ENCODE data around the gene TMEM62. TPM values are rescaled to one million over a fixed set of nuclear protein-coding genes. Genes with fewer than 3 reads are reported as not detected.

Gene TMEM62
- polyA plus RNA-seq, 2 of the 4 experiments (the other 2 are of a cell fraction), result 6.9 to 7.8 TPM

DNA sequence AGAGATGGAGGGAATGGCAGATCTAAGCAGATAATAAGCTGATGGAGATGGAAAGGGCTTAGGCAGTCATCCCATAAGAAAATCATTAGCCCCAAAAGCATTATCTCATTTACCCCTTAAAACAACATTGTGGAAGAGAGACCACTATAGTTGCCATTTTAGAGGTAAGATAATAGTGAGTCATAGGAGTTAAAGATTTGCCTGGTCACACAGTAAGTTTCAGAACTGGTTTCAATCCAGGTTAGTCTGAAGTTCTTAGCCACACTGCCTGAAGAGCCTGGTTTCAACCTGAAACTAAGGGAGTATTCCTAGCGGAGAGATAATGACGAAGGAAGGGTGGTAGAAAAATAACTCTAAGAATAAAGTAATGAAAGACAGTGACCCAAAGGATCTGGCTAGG is 14.6 kb upstream of the TMEM62 start:
- ChIA-PET CTCF (no interaction called here), POLR2A (no interaction called here)
- H3K4me3 ChIP-seq, result no peak overlapping the region
- DNase-seq (ENCODE audit: low read depth in 1 of 2, low spot score in 1 of 2) (no peak), ATAC-seq (no peak), FAIRE-seq (no peak)
- no peak overlapping the region for H3K4me2 ChIP-seq
- H3K27ac ChIP-seq, result no peak overlapping the region
- no peaks in the 10 kb centered on the region for H3K9me3 ChIP-seq
- TF ChIP-seq ZNF302 (CRISPR knock-in tag; IDR thresholded peaks at IDR 0.05) (no peak), HOXA7 (CRISPR knock-in tag; IDR thresholded peaks at IDR 0.05) (no peak), FOSB (CRISPR knock-in tag; IDR thresholded peaks at IDR 0.05) (no peak), RFX5 (IDR thresholded peaks at IDR 0.05) (no peak)
- TF ChIP-seq, protein P1, sequence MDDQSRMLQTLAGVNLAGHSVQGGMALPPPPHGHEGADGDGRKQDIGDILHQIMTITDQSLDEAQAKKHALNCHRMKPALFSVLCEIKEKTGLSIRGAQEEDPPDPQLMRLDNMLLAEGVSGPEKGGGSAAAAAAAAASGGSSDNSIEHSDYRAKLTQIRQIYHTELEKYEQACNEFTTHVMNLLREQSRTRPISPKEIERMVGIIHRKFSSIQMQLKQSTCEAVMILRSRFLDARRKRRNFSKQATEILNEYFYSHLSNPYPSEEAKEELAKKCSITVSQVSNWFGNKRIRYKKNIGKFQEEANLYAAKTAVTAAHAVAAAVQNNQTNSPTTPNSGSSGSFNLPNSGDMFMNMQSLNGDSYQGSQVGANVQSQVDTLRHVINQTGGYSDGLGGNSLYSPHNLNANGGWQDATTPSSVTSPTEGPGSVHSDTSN (IDR thresholded peaks at IDR 0.05), result no peak
- TF ChIP-seq, protein P2, sequence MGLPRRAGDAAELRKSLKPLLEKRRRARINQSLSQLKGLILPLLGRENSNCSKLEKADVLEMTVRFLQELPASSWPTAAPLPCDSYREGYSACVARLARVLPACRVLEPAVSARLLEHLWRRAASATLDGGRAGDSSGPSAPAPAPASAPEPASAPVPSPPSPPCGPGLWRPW (IDR thresholded peaks at IDR 0.05), result no peak
- TF ChIP-seq, protein P3, sequence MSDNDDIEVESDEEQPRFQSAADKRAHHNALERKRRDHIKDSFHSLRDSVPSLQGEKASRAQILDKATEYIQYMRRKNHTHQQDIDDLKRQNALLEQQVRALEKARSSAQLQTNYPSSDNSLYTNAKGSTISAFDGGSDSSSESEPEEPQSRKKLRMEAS (IDR thresholded peaks at IDR 0.05), result no peak
- TF ChIP-seq, protein P4, sequence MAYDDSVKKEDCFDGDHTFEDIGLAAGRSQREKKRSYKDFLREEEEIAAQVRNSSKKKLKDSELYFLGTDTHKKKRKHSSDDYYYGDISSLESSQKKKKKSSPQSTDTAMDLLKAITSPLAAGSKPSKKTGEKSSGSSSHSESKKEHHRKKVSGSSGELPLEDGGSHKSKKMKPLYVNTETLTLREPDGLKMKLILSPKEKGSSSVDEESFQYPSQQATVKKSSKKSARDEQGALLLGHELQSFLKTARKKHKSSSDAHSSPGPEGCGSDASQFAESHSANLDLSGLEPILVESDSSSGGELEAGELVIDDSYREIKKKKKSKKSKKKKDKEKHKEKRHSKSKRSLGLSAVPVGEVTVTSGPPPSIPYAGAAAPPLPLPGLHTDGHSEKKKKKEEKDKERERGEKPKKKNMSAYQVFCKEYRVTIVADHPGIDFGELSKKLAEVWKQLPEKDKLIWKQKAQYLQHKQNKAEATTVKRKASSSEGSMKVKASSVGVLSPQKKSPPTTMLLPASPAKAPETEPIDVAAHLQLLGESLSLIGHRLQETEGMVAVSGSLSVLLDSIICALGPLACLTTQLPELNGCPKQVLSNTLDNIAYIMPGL (CRISPR knock-in tag; IDR thresholded peaks at IDR 0.05; ENCODE audit: borderline replicate concordance), result no peak
- 74% methylated on average over 2 of the region's 2 CpGs for WGBS (ENCODE audit: missing lambda C conversion rate)
- H3K4me1 ChIP-seq, result no peaks in the 10 kb centered on the region; the same call in 2 of the 3 replicates

DNA sequence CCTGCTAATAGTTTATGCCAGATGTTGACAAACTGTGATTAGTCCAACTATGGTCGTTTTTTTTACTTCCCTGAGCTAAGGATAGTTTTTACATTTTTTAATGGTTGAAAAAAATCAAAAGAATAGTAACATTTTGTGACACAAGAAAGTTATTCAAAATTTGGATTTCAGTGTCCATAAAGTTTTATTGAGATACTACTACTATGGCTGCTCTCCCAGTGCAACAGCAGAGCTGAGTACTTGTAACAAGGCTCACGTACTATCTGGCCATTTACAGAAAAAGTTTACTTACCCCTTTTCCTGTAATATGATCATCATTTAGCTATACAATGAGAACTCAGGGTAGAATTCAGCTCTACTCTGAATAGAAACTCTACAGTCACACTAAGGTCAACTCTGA is 11.5 kb upstream of the TMEM62 start:
- 52% methylated on average over 2 of the region's 2 CpGs for WGBS (ENCODE audit: missing lambda C conversion rate)
- no peak for ATAC-seq
- Histone ChIP-seq H3K4me3 (no peak overlapping the region), H3K27ac (no peak overlapping the region), H3K4me2 (no peak overlapping the region), H3K9me3 (no peaks in the 10 kb centered on the region), H3K4me1 (no peaks in the 10 kb centered on the region; the same call in 2 of the 3 replicates)
- no peak for DNase-seq (ENCODE audit: low read depth in 1 of 2, low spot score in 1 of 2)
- no peak for TF ChIP-seq KDM1A (IDR thresholded peaks at IDR 0.05; ENCODE audit: low read depth)
- no peak for TF ChIP-seq HOXB13 (CRISPR knock-in tag; IDR thresholded peaks at IDR 0.05; ENCODE audit: low read depth)
- no peak for TF ChIP-seq MAZ (IDR thresholded peaks at IDR 0.05; ENCODE audit: borderline replicate concordance, low read depth, low read length)
- no peak for TF ChIP-seq ZSCAN20 (CRISPR knock-in tag; IDR thresholded peaks at IDR 0.05)
- TF ChIP-seq, protein P1 (IDR thresholded peaks at IDR 0.05), result no peak
- no peak for TF ChIP-seq HEYL (CRISPR knock-in tag; IDR thresholded peaks at IDR 0.05)
- TF ChIP-seq, protein P5, sequence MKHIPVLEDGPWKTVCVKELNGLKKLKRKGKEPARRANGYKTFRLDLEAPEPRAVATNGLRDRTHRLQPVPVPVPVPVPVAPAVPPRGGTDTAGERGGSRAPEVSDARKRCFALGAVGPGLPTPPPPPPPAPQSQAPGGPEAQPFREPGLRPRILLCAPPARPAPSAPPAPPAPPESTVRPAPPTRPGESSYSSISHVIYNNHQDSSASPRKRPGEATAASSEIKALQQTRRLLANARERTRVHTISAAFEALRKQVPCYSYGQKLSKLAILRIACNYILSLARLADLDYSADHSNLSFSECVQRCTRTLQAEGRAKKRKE (CRISPR knock-in tag; IDR thresholded peaks at IDR 0.05; ENCODE audit: low read depth), result no peak
- no peak for TF ChIP-seq HOXB5 (CRISPR knock-in tag; IDR thresholded peaks at IDR 0.05)
- no peak for TF ChIP-seq CHD4 (IDR thresholded peaks at IDR 0.05; ENCODE audit: borderline replicate concordance)
- TF ChIP-seq GATA3 (IDR thresholded peaks at IDR 0.05; ENCODE audit: borderline replicate concordance), result no peak
- TF ChIP-seq, protein P6, sequence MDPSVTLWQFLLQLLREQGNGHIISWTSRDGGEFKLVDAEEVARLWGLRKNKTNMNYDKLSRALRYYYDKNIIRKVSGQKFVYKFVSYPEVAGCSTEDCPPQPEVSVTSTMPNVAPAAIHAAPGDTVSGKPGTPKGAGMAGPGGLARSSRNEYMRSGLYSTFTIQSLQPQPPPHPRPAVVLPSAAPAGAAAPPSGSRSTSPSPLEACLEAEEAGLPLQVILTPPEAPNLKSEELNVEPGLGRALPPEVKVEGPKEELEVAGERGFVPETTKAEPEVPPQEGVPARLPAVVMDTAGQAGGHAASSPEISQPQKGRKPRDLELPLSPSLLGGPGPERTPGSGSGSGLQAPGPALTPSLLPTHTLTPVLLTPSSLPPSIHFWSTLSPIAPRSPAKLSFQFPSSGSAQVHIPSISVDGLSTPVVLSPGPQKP (IDR thresholded peaks at IDR 0.05; ENCODE audit: low read depth, low read length), result no peak
- TF ChIP-seq JUNB (IDR thresholded peaks at IDR 0.05), result no peak
- TF ChIP-seq, protein P7, sequence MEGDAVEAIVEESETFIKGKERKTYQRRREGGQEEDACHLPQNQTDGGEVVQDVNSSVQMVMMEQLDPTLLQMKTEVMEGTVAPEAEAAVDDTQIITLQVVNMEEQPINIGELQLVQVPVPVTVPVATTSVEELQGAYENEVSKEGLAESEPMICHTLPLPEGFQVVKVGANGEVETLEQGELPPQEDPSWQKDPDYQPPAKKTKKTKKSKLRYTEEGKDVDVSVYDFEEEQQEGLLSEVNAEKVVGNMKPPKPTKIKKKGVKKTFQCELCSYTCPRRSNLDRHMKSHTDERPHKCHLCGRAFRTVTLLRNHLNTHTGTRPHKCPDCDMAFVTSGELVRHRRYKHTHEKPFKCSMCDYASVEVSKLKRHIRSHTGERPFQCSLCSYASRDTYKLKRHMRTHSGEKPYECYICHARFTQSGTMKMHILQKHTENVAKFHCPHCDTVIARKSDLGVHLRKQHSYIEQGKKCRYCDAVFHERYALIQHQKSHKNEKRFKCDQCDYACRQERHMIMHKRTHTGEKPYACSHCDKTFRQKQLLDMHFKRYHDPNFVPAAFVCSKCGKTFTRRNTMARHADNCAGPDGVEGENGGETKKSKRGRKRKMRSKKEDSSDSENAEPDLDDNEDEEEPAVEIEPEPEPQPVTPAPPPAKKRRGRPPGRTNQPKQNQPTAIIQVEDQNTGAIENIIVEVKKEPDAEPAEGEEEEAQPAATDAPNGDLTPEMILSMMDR (IDR thresholded peaks at IDR 0.05), result no peak
- TF ChIP-seq CHD2 (IDR thresholded peaks at IDR 0.05; ENCODE audit: low read length, partially characterized antibody), result no peak
- no peak for TF ChIP-seq TP53 (CRISPR knock-in tag; IDR thresholded peaks at IDR 0.05)
- no peak for TF ChIP-seq CEBPB (IDR thresholded peaks at IDR 0.05)
- no peak for TF ChIP-seq ZNF302 (CRISPR knock-in tag; IDR thresholded peaks at IDR 0.05)
- ChIA-PET CTCF (no interaction called here), POLR2A (no interaction called here)
- FAIRE-seq, result no peak
